ENCODE data around the gene RCL1.

RCL1 gene

GRCh38 chr9:4831119-4831518 is 38.4 kb downstream of the RCL1 start:
- H3K4me1 Mint-ChIP-seq, result no peaks in the 10 kb centered on the region
- H3K27me3 Mint-ChIP-seq (ENCODE audit: low read depth), result no peaks in the 10 kb centered on the region
- H3K9me3 Mint-ChIP-seq, result no peaks in the 10 kb centered on the region
- peaks cover 37% of the 10 kb centered on the region for H3K36me3 Mint-ChIP-seq (ENCODE audit: low read depth)
- H3K4me3 Mint-ChIP-seq, result no peak overlapping the region
- H3K27ac Mint-ChIP-seq, result no peak overlapping the region
- no peak for TF ChIP-seq CTCF (IDR thresholded peaks at IDR 0.05; ENCODE audit: unreplicated experiment in 3 of 3)

GRCh38 chr9:4831944-4832343 is 39.2 kb downstream of the RCL1 start:
- Mint-ChIP-seq H3K27ac (no peak overlapping the region), H3K27me3 (ENCODE audit: low read depth) (no peaks in the 10 kb centered on the region), H3K4me3 (no peak overlapping the region), H3K9me3 (no peaks in the 10 kb centered on the region), H3K36me3 (ENCODE audit: low read depth) (peaks cover 40% of the 10 kb centered on the region), H3K4me1 (no peaks in the 10 kb centered on the region)
- TF ChIP-seq CTCF (IDR thresholded peaks at IDR 0.05; ENCODE audit: unreplicated experiment in 3 of 3), result no peak

GRCh38 chr9:4832786-4833579 is 40.2 kb downstream of the RCL1 start:
- no peaks in the 10 kb centered on the region for H3K27me3 Mint-ChIP-seq (ENCODE audit: low read depth)
- no peaks in the 10 kb centered on the region for H3K9me3 Mint-ChIP-seq
- no peak for TF ChIP-seq CTCF (IDR thresholded peaks at IDR 0.05; ENCODE audit: unreplicated experiment in 3 of 3)
- no peak overlapping the region for H3K4me3 Mint-ChIP-seq
- H3K4me1 Mint-ChIP-seq, result peaks cover 4% of the 10 kb centered on the region
- peaks cover 32% of the 10 kb centered on the region for H3K36me3 Mint-ChIP-seq (ENCODE audit: low read depth)
- no peak overlapping the region for H3K27ac Mint-ChIP-seq

- no peak for TF ChIP-seq CTCF (IDR thresholded peaks at IDR 0.05; ENCODE audit: unreplicated experiment in 3 of 3)
- Mint-ChIP-seq H3K4me1 (peaks cover 4% of the 10 kb centered on the region), H3K27me3 (ENCODE audit: low read depth) (no peaks in the 10 kb centered on the region), H3K4me3 (no peak overlapping the region), H3K9me3 (no peaks in the 10 kb centered on the region), H3K36me3 (ENCODE audit: low read depth) (peaks cover 32% of the 10 kb centered on the region), H3K27ac (no peak overlapping the region)
Observed at GRCh38 chr9:4833781-4834560, 41.2 kb downstream of the RCL1 start.

GRCh38 chr9:4836676-4837075 is 43.9 kb downstream of the RCL1 start:
- H3K4me1 Mint-ChIP-seq, result peaks cover 4% of the 10 kb centered on the region
- H3K4me3 Mint-ChIP-seq, result no peak overlapping the region
- TF ChIP-seq CTCF (IDR thresholded peaks at IDR 0.05; ENCODE audit: unreplicated experiment in 3 of 3), result no peak
- peaks cover 35% of the 10 kb centered on the region for H3K36me3 Mint-ChIP-seq (ENCODE audit: low read depth)
- H3K9me3 Mint-ChIP-seq, result no peaks in the 10 kb centered on the region
- H3K27ac Mint-ChIP-seq, result no peak overlapping the region
- no peaks in the 10 kb centered on the region for H3K27me3 Mint-ChIP-seq (ENCODE audit: low read depth)
